Spleen (tissue), 7 donors: ENCODE results near the gene GREB1L.

Source experiments
- CTCF ChIP-seq, 11 experiments: fragments of 200-600 bp in 7 of 11; fragments of 450-650 bp in 4 of 11; sonication (generic) in 4 of 11; IDR thresholded peaks in 8 of 11; conservative IDR thresholded peaks in 3 of 11; 1 replicate in 7 of 11; 2 replicates in 4 of 11; pipeline versions ENCODE4 v1.4.0 to v1.8.0; 2016 to 2021; ENCODE audit warnings: antibody characterized with exemption in 11 of 11, inconsistent platforms in 4 of 11, mild to moderate bottlenecking in 1 of 11
- POLR2A ChIP-seq, 3 donors: fragments of 450-650 bp; IDR thresholded peaks; one replicate each; pipeline ENCODE4 v1.5.1; 2017; ENCODE audit warnings: antibody characterized with exemption in 3 of 3, mild to moderate bottlenecking in 1 of 3
- POLR2AphosphoS5 ChIP-seq, 3 donors: sonication (generic); formaldehyde crosslinking; IDR thresholded peaks; one replicate each; pipeline ENCODE4 v1.5.1; 2017; ENCODE audit warnings: antibody characterized with exemption in 3 of 3
- donor health status: DM: no; HTN: no; CAD: no; lungs with moderate emphysema.
- donor health status: DM: no; HTN: no; CAD: no.
- donor health status: DM: no; HTN: no; CAD: no.

- TF ChIP-seq POLR2AphosphoS5 (IDR thresholded peaks at IDR 0.05) (no peak), CTCF (IDR thresholded peaks at IDR 0.05 in 8 of 11, conservative IDR thresholded peaks at IDR 0.05 in 3 of 11) (no peak), POLR2A (IDR thresholded peaks at IDR 0.05) (no peak)
Measured at GRCh38 chr18:21218862-21219261, 23.2 kb upstream of the GREB1L start.
